SJSA1 (cell line): ENCODE measurements around the gene IL2RG. TPM values are rescaled to one million over a fixed set of nuclear protein-coding genes. Genes with fewer than 3 reads are reported as not detected.

Experiments used
- DNase-seq, 2 experiments: peaks; one replicate each; pipeline ENCODE4 v3.0.0-alpha.2; 2015 to 2020; ENCODE audit warnings: low spot score in 2 of 2, low read depth in 1 of 2
- H3K27ac ChIP-seq: fragments of 250-450 bp; sonication (Bioruptor Pico); 2 replicates; pipeline ENCODE4 v1.5.1; 2020; ENCODE audit warnings: mild to moderate bottlenecking, moderate library complexity
- H3K27me3 ChIP-seq: fragments of 250-450 bp; sonication (Bioruptor Pico); replicated peaks from 2 replicates; pipeline ENCODE4 v1.5.1; 2020; ENCODE audit warnings: mild to moderate bottlenecking, moderate library complexity
- H3K36me3 ChIP-seq: fragments of 250-450 bp; sonication (Bioruptor Pico); 2 replicates; pipeline ENCODE4 v1.5.1; 2020; ENCODE audit warnings: mild to moderate bottlenecking
- H3K4me1 ChIP-seq: fragments of 250-450 bp; sonication (Bioruptor Pico); replicated peaks from 2 replicates; pipeline ENCODE4 v1.6.1; 2021; ENCODE audit warnings: mild to moderate bottlenecking
- H3K4me3 ChIP-seq: fragments of 250-450 bp; sonication (Bioruptor Pico); 2 replicates; pipeline ENCODE4 v1.5.1; 2020; ENCODE audit warnings: mild to moderate bottlenecking
- H3K9me3 ChIP-seq: fragments of 250-450 bp; sonication (Bioruptor Pico); replicated peaks from 2 replicates; pipeline ENCODE4 v1.5.1; 2020; ENCODE audit warnings: mild to moderate bottlenecking
- total RNA-seq: library from RNA; depleted of rRNA; stranded (reverse); fragments of >200 nt; shearing (Covaris generic); gene quantifications from 2 replicates; pipeline ENCODE4 v1.2.3, GENCODE V29; 2014

The IL2RG gene
- total RNA-seq, 1 experiment from 2014 or later = not detected

GRCh38 chrX:71102292-71102691 is 9.1 kb downstream of the IL2RG start:
- no peak for DNase-seq
- H3K9me3 ChIP-seq = no peaks in the 10 kb centered on the region
- no peaks in the 10 kb centered on the region for H3K4me1 ChIP-seq
- no peaks in the 10 kb centered on the region for H3K27me3 ChIP-seq
- H3K27ac ChIP-seq = no peak overlapping the region
- no peak overlapping the region for H3K4me3 ChIP-seq
- no peaks in the 10 kb centered on the region for H3K36me3 ChIP-seq

GRCh38 chrX:71100581-71101505 is 10.5 kb downstream of the IL2RG start:
- Histone ChIP-seq H3K27me3 (no peaks in the 10 kb centered on the region), H3K36me3 (no peaks in the 10 kb centered on the region), H3K4me1 (no peaks in the 10 kb centered on the region), H3K4me3 (no peak overlapping the region), H3K9me3 (no peaks in the 10 kb centered on the region), H3K27ac (no peak overlapping the region)
- no peak for DNase-seq

- Histone ChIP-seq H3K4me1 (no peaks in the 10 kb centered on the region), H3K27ac (no peak overlapping the region), H3K9me3 (no peaks in the 10 kb centered on the region), H3K4me3 (no peak overlapping the region), H3K36me3 (no peaks in the 10 kb centered on the region), H3K27me3 (no peaks in the 10 kb centered on the region)
- DNase-seq = no peak
Observed at GRCh38 chrX:71099736-71100135, 11.6 kb downstream of the IL2RG start.

GRCh38 chrX:71098951-71099506 is 12.3 kb downstream of the IL2RG start:
- Histone ChIP-seq H3K4me3 (no peak overlapping the region), H3K9me3 (no peaks in the 10 kb centered on the region), H3K36me3 (no peaks in the 10 kb centered on the region), H3K4me1 (no peaks in the 10 kb centered on the region), H3K27ac (no peak overlapping the region), H3K27me3 (no peaks in the 10 kb centered on the region)
- DNase-seq = no peak

GRCh38 chrX:71098302-71098701 is 13.1 kb downstream of the IL2RG start:
- H3K4me3 ChIP-seq = no peak overlapping the region
- H3K27me3 ChIP-seq = no peaks in the 10 kb centered on the region
- H3K36me3 ChIP-seq = no peaks in the 10 kb centered on the region
- no peak overlapping the region for H3K27ac ChIP-seq
- no peak for DNase-seq
- H3K9me3 ChIP-seq = no peaks in the 10 kb centered on the region
- no peaks in the 10 kb centered on the region for H3K4me1 ChIP-seq

GRCh38 chrX:71096760-71097032 is 14.7 kb downstream of the IL2RG start:
- DNase-seq = no peak
- no peaks in the 10 kb centered on the region for H3K9me3 ChIP-seq
- no peak overlapping the region for H3K27ac ChIP-seq
- H3K4me3 ChIP-seq = no peak overlapping the region
- no peaks in the 10 kb centered on the region for H3K27me3 ChIP-seq
- H3K4me1 ChIP-seq = no peaks in the 10 kb centered on the region
- H3K36me3 ChIP-seq = no peaks in the 10 kb centered on the region

GRCh38 chrX:71095981-71096759 is 15.2 kb downstream of the IL2RG start:
- Histone ChIP-seq H3K36me3 (no peaks in the 10 kb centered on the region), H3K9me3 (no peaks in the 10 kb centered on the region), H3K27me3 (no peaks in the 10 kb centered on the region), H3K4me3 (no peak overlapping the region), H3K4me1 (no peaks in the 10 kb centered on the region), H3K27ac (no peak overlapping the region)
- DNase-seq = no peak

GRCh38 chrX:71095555-71095980 is 15.8 kb downstream of the IL2RG start, which contains the start of gene FOXO4:
Gene FOXO4 (plus strand): TSS chrX:71095851. CDS start chrX:71096529, 678 bp downstream.
- no peaks in the 10 kb centered on the region for H3K4me1 ChIP-seq
- no peak within 1 kb of the TSS for H3K27ac ChIP-seq
- no peaks in the 10 kb centered on the region for H3K36me3 ChIP-seq
- H3K27me3 ChIP-seq = no peaks in the 10 kb centered on the region
- no peaks in the 10 kb centered on the region for H3K9me3 ChIP-seq
- DNase-seq = peak; percentile 37 to 83
- peak within 1 kb of the TSS; percentile 37 for H3K4me3 ChIP-seq

GRCh38 chrX:71095033-71095432 is 16.3 kb downstream of the IL2RG start:
- H3K27me3 ChIP-seq = no peaks in the 10 kb centered on the region
- H3K4me1 ChIP-seq = no peaks in the 10 kb centered on the region
- H3K36me3 ChIP-seq = no peaks in the 10 kb centered on the region
- H3K27ac ChIP-seq = no peak overlapping the region
- no peaks in the 10 kb centered on the region for H3K9me3 ChIP-seq
- DNase-seq = no peak
- peak overlapping the region; percentile 37 for H3K4me3 ChIP-seq

- no peaks in the 10 kb centered on the region for H3K27me3 ChIP-seq
- H3K4me1 ChIP-seq = no peaks in the 10 kb centered on the region
- no peak for DNase-seq
- no peaks in the 10 kb centered on the region for H3K36me3 ChIP-seq
- H3K27ac ChIP-seq = no peak overlapping the region
- H3K9me3 ChIP-seq = no peaks in the 10 kb centered on the region
- no peak overlapping the region for H3K4me3 ChIP-seq
Observed at GRCh38 chrX:71091263-71091662, 20.1 kb downstream of the IL2RG start.

GRCh38 chrX:71085900-71086299 is 25.5 kb downstream of the IL2RG start:
- Histone ChIP-seq H3K36me3 (no peaks in the 10 kb centered on the region), H3K27ac (no peak overlapping the region), H3K4me3 (no peak overlapping the region), H3K4me1 (peaks cover 10% of the 10 kb centered on the region), H3K27me3 (no peaks in the 10 kb centered on the region), H3K9me3 (no peaks in the 10 kb centered on the region)
- DNase-seq = no peak

GRCh38 chrX:71082822-71083221 is 28.6 kb downstream of the IL2RG start:
- H3K4me3 ChIP-seq = no peak overlapping the region
- no peak for DNase-seq
- H3K4me1 ChIP-seq = peaks cover 10% of the 10 kb centered on the region
- no peaks in the 10 kb centered on the region for H3K36me3 ChIP-seq
- H3K27me3 ChIP-seq = no peaks in the 10 kb centered on the region
- no peaks in the 10 kb centered on the region for H3K9me3 ChIP-seq
- no peak overlapping the region for H3K27ac ChIP-seq

- Histone ChIP-seq H3K9me3 (no peaks in the 10 kb centered on the region), H3K4me3 (no peak overlapping the region), H3K27me3 (no peaks in the 10 kb centered on the region), H3K27ac (no peak overlapping the region), H3K36me3 (no peaks in the 10 kb centered on the region), H3K4me1 (peaks cover 10% of the 10 kb centered on the region)
- DNase-seq = no peak
Observed at GRCh38 chrX:71082124-71082647, 29.2 kb downstream of the IL2RG start.
